A549 (cell line): ENCODE data around the gene TPI1. TPM values are rescaled to one million over a fixed set of nuclear protein-coding genes. Genes with fewer than 3 reads are reported as not detected.

Experiments used
- ATAC-seq, 2 experiments: fragments of 200-7000 bp in 1 of 2; fragments of >200 bp in 1 of 2; cut with Nextera tagmentation in 1 of 2; cut with Tn5 transposase in 1 of 2; 3 replicates each; pipeline versions ENCODE4 v1.8.0 to v1.9.1; 2018 to 2020; ENCODE audit warnings: mild to moderate bottlenecking in 1 of 2, moderate library complexity in 1 of 2
- CTCF ChIA-PET: fragments of 300-600 bp; sonication (Branson Sonifier 250); formaldehyde crosslinking; extraction: SDS; loops from one replicate; lab custom pipeline; 2021; ENCODE audit warnings: antibody characterized with exemption, inconsistent platforms; lab: Yijun Ruan, JAX
- POLR2A ChIA-PET: fragments of 350-600 bp; formaldehyde crosslinking; extraction: SDS; loops from one replicate; lab custom pipeline; 2021; ENCODE audit warnings: antibody characterized with exemption, inconsistent platforms; lab: Yijun Ruan, JAX
- DNase-seq, 2 experiments: peaks; one replicate each; pipeline versions ENCODE4 v3.0.0 to v3.0.0-alpha.2; 2011 to 2016; ENCODE audit warnings: low read depth in 1 of 2, low spot score in 1 of 2
- FAIRE-seq: peaks from 2 replicates; lab custom pipeline; 2011; peaks lifted over from hg19 to GRCh38; lab: Jason Lieb, UNC
- H3K27ac ChIP-seq, 2 experiments: fragments of >200 bp; sonication (Bioruptor Twin); formaldehyde crosslinking; 3 replicates each; pipeline ENCODE4 v1.5.1; 2016 to 2017
- H3K4me1 ChIP-seq: fragments of >200 bp; sonication (Bioruptor Twin); formaldehyde crosslinking; 3 replicates; pipeline ENCODE4 v1.6.1; 2016
- H3K4me2 ChIP-seq: fragments of >200 bp; sonication (Bioruptor Twin); formaldehyde crosslinking; 3 replicates; pipeline ENCODE4 v1.6.1; 2016
- H3K4me3 ChIP-seq: fragments of >200 bp; sonication (Bioruptor Twin); formaldehyde crosslinking; 3 replicates; pipeline ENCODE4 v1.5.1; 2016
- H3K9me3 ChIP-seq: fragments of >200 bp; sonication (Bioruptor Twin); formaldehyde crosslinking; 3 replicates; pipeline ENCODE4 v1.6.1; 2016
- CEBPB ChIP-seq, 2 experiments: fragments of >200 bp in 1 of 2; sonication (Bioruptor Twin) in 1 of 2; formaldehyde crosslinking in 1 of 2; IDR thresholded peaks; 2 replicates each; pipeline ENCODE4 v1.6.1; 2012 to 2016
- CHD2 ChIP-seq: fragments of 150-350 bp; IDR thresholded peaks from 2 replicates; pipeline ENCODE4 v1.6.1; 2014; ENCODE audit warnings: low read length; ENCODE audit not compliant: partially characterized antibody
- E2F6 ChIP-seq: IDR thresholded peaks from 2 replicates; pipeline ENCODE4 v1.6.1; 2012; ENCODE audit warnings: low read depth, borderline replicate concordance
- EHF ChIP-seq: fragments of 250-450 bp; sonication (Bioruptor Pico); IDR thresholded peaks from 2 replicates; pipeline ENCODE4 v1.5.0; 2020; ENCODE audit warnings: mild to moderate bottlenecking
- FOXS1 ChIP-seq: fragments of 250-450 bp; sonication (Bioruptor Pico); IDR thresholded peaks from 2 replicates; pipeline ENCODE4 v1.5.0; 2020; ENCODE audit warnings: mild to moderate bottlenecking, moderate library complexity
- HES2 ChIP-seq: fragments of >200 bp; sonication (Bioruptor Twin); formaldehyde crosslinking; IDR thresholded peaks from 2 replicates; pipeline ENCODE4 v1.6.1; 2016
- HOXA7 ChIP-seq: fragments of 250-450 bp; sonication (Bioruptor Pico); IDR thresholded peaks from 2 replicates; pipeline ENCODE4 v1.5.0; 2020; ENCODE audit warnings: mild to moderate bottlenecking, moderate library complexity
- JUN ChIP-seq, 2 experiments: fragments of >200 bp; sonication (Bioruptor Twin); formaldehyde crosslinking; IDR thresholded peaks; 2 replicates in 1 of 2; 3 replicates in 1 of 2; pipeline ENCODE4 v1.6.1; 2016 to 2017
- KDM1A ChIP-seq: fragments of 200-600 bp; sonication (generic); IDR thresholded peaks from 2 replicates; pipeline ENCODE4 v1.6.1; 2016; ENCODE audit warnings: low read depth, mild to moderate bottlenecking
- KDM5A ChIP-seq: fragments of 200-600 bp; sonication (generic); IDR thresholded peaks from 2 replicates; pipeline ENCODE4 v1.6.1; 2016; ENCODE audit warnings: antibody characterized with exemption, mild to moderate bottlenecking
- MAX ChIP-seq: IDR thresholded peaks from 2 replicates; pipeline ENCODE4 v1.6.1; 2012
- MAZ ChIP-seq: fragments of 150-350 bp; IDR thresholded peaks from 2 replicates; pipeline ENCODE4 v1.6.1; 2014; ENCODE audit warnings: antibody characterized with exemption, low read depth, low read length, borderline replicate concordance
- PHF8 ChIP-seq: fragments of 200-600 bp; sonication (generic); IDR thresholded peaks from 2 replicates; pipeline ENCODE4 v1.6.1; 2016; ENCODE audit warnings: low read depth, mild to moderate bottlenecking, antibody characterized with exemption, moderate library complexity, borderline replicate concordance
- POLR2A ChIP-seq: IDR thresholded peaks from 2 replicates; pipeline ENCODE4 v1.6.1; 2012; ENCODE audit warnings: mild to moderate bottlenecking, low read length
- RAD21 ChIP-seq, 2 experiments: fragments of >200 bp in 1 of 2; sonication (Bioruptor Twin) in 1 of 2; formaldehyde crosslinking in 1 of 2; IDR thresholded peaks in 1 of 2; conservative IDR thresholded peaks in 1 of 2; 2 replicates in 1 of 2; 3 replicates in 1 of 2; pipeline ENCODE4 v1.6.1; 2012 to 2018; ENCODE audit warnings: inconsistent platforms in 1 of 2
- RARB ChIP-seq: fragments of 250-450 bp; sonication (Bioruptor Pico); IDR thresholded peaks from 2 replicates; pipeline ENCODE4 v1.8.0; 2021; ENCODE audit warnings: mild to moderate bottlenecking, moderate library complexity
- RCOR1 ChIP-seq: fragments of 150-350 bp; IDR thresholded peaks from 2 replicates; pipeline ENCODE4 v1.6.1; 2014; ENCODE audit warnings: antibody characterized with exemption, low read length, low read depth
- RNF2 ChIP-seq: fragments of 200-600 bp; sonication (generic); IDR thresholded peaks from 2 replicates; pipeline ENCODE4 v1.6.1; 2016; ENCODE audit warnings: low read depth, mild to moderate bottlenecking, antibody characterized with exemption, moderate library complexity, borderline replicate concordance
- SMC3 ChIP-seq: fragments of >200 bp; sonication (Bioruptor Twin); formaldehyde crosslinking; IDR thresholded peaks from 3 replicates; pipeline ENCODE4 v1.6.1; 2018; ENCODE audit warnings: inconsistent platforms
- USF2 ChIP-seq: fragments of 450-650 bp; IDR thresholded peaks from 2 replicates; pipeline ENCODE4 v1.6.1; 2014; ENCODE audit warnings: antibody characterized with exemption
- ZNF302 ChIP-seq: fragments of 250-450 bp; sonication (Bioruptor Pico); IDR thresholded peaks from 2 replicates; pipeline ENCODE4 v1.9.0; 2021; ENCODE audit warnings: inconsistent platforms, mild to moderate bottlenecking, moderate library complexity
- ZSCAN20 ChIP-seq: fragments of 250-450 bp; sonication (Bioruptor Pico); IDR thresholded peaks from 2 replicates; pipeline ENCODE4 v1.8.0; 2022; ENCODE audit warnings: mild to moderate bottlenecking, moderate library complexity
- WGBS: methylation state at CpG from one replicate; pipeline ENCODE4 v1.1.6; 2017; ENCODE audit errors: missing lambda C conversion rate; 5-methylcytosine and 5-hydroxymethylcytosine counted together
- polyA plus RNA-seq, 4 experiments: library from polyadenylated mRNA; depleted of rRNA in 3 of 4; stranded (reverse); fragments of >200 nt; fragmentation: RNase III in 1 of 4; extraction: RNeasy Plus Mini Kit Qiagen cat#74134 plus additional on column Dnase treatment in 1 of 4; gene quantifications; 2 replicates in 3 of 4; 3 replicates in 1 of 4; pipeline ENCODE4 v1.2.3, GENCODE V29; 2011 to 2017

Gene TPI1
- polyA plus RNA-seq, 2 of the 4 experiments (the other 2 are of a cell fraction), result 1,293 to 1,913 TPM

- TF ChIP-seq KDM1A, result no peak
- peak in 1 of 2 experiments; percentile 4; a peak in 1 of 5 replicates for TF ChIP-seq JUN (IDR thresholded peaks at IDR 0.05)
- TF ChIP-seq E2F6, result peak; percentile 64; the same call in 1 of the 2 replicates
- no peak for TF ChIP-seq HES2
- TF ChIP-seq PHF8, result no peak; the same call in 1 of the 2 replicates
- TF ChIP-seq MAX, result peak; percentile 28; the same call in 1 of the 2 replicates
- peak; percentile 86; the same call in 1 of the 2 replicates for TF ChIP-seq RNF2
- TF ChIP-seq, all 56 proteins: peak for 4
- peak overlapping the region; percentile 87 for H3K4me3 ChIP-seq
- peak in 1 of 2 experiments; percentile 47 for DNase-seq
- 25% methylated on average over 31 of the region's 71 CpGs for WGBS
- ATAC-seq, result peak; percentile 46 to 52; a peak in 5 of 6 replicates
- peak overlapping the region; percentile 87 to 96 for H3K27ac ChIP-seq
- CTCF ChIA-PET, result interaction anchor here (0.6 to 29.8 kb wide), 19 partner anchors 11 to 165 kb away, joined by 3 to 306 read pairs (median 3); partner anchors contain the start of genes CD4, COPS7A, GNB3 and MLF2
- FAIRE-seq, result no peak
- POLR2A ChIA-PET, result interaction anchor here (0.7 to 2.6 kb wide), 5 partner anchors 23 to 139 kb away, joined by 3 to 20 read pairs (median 6); partner anchors contain the start of genes CDCA3, COPS7A, MLF2 and USP5
- no peaks in the 10 kb centered on the region for H3K9me3 ChIP-seq
- H3K4me1 ChIP-seq, result peaks cover 19% of the 10 kb centered on the region
- H3K4me2 ChIP-seq, result peak overlapping the region; percentile 72
These were observed 38.4 kb upstream of the TPI1 start for GRCh38 chr12:6828781-6829535.

- ATAC-seq (peak; percentile 16 to 63; a peak in 3 of 6 replicates), DNase-seq (peak; percentile 52 to 64), FAIRE-seq (no peak)
- no peaks in the 10 kb centered on the region for H3K9me3 ChIP-seq
- H3K4me3 ChIP-seq, result peak overlapping the region; percentile 87
- peak overlapping the region; percentile 72 for H3K4me2 ChIP-seq
- ChIA-PET POLR2A (interaction anchor here (0.9 to 2.6 kb wide), 4 partner anchors 22 to 140 kb away, joined by 3 to 20 read pairs (median 6); partner anchors contain the start of genes CDCA3, MLF2, USP5 and ZNF384), CTCF (interaction anchor here (0.7 to 29.8 kb wide), 18 partner anchors 12 to 131 kb away, joined by 3 to 306 read pairs (median 4); partner anchors contain the start of genes CD4, COPS7A, GNB3 and MLF2)
- peak overlapping the region; percentile 87 to 96 for H3K27ac ChIP-seq
- TF ChIP-seq RCOR1 (no peak), POLR2A (0 out of 2 replicates have a peak, but pooled peaks have one; percentile 24)
- 65% methylated on average over 19 of the region's 19 CpGs for WGBS
- peaks cover 19% of the 10 kb centered on the region for H3K4me1 ChIP-seq
These were observed 37.7 kb upstream of the TPI1 start for GRCh38 chr12:6829536-6830220.

GRCh38 chr12:6830286-6830890 lies 36.9 kb upstream of the TPI1 start:
- Histone ChIP-seq H3K4me3 (no peak overlapping the region), H3K27ac (no peak overlapping the region), H3K4me1 (peaks cover 19% of the 10 kb centered on the region), H3K9me3 (no peaks in the 10 kb centered on the region), H3K4me2 (no peak overlapping the region)
- TF ChIP-seq FOXS1, result no peak
- ATAC-seq (no peak), FAIRE-seq (no peak), DNase-seq (no peak)
- POLR2A ChIA-PET, result interaction anchor here (1.5 kb wide), 1 partner anchor 21 kb away, joined by 7 read pairs; the partner anchor contains the start of genes CDCA3 and USP5
- WGBS, result 91% methylated on average over 9 of the region's 11 CpGs
- CTCF ChIA-PET, result interaction anchor here (0.9 to 29.8 kb wide), 9 partner anchors 12 to 95 kb away, joined by 3 to 306 read pairs (median 4); partner anchors contain the start of genes CD4, GNB3 and MLF2

- FAIRE-seq (no peak), DNase-seq (no peak), ATAC-seq (no peak)
- ChIA-PET CTCF (interaction anchor here (0.9 to 29.8 kb wide), 8 partner anchors 11 to 96 kb away, joined by 3 to 306 read pairs (median 4); partner anchors contain the start of genes CD4, GNB3 and MLF2), POLR2A (no interaction called here)
- H3K27ac ChIP-seq, result no peak overlapping the region
- WGBS, result 91% methylated on average over 6 of the region's 6 CpGs
- no peak overlapping the region for H3K4me3 ChIP-seq
- H3K4me1 ChIP-seq, result peaks cover 19% of the 10 kb centered on the region
- no peaks in the 10 kb centered on the region for H3K9me3 ChIP-seq
- no peak overlapping the region for H3K4me2 ChIP-seq
- TF ChIP-seq CEBPB (IDR thresholded peaks at IDR 0.05), result no peak
- no peak for TF ChIP-seq ZSCAN20 (CRISPR knock-in tag)
- TF ChIP-seq RAD21 (conservative IDR thresholded peaks at IDR 0.05 in 1 of 2, IDR thresholded peaks at IDR 0.05 in 1 of 2), result no peak
- no peak for TF ChIP-seq MAX
- TF ChIP-seq HOXA7 (CRISPR knock-in tag), result no peak
- TF ChIP-seq EHF (CRISPR knock-in tag), result no peak
- TF ChIP-seq USF2, result no peak
- TF ChIP-seq SMC3, result no peak
- no peak for TF ChIP-seq JUN (IDR thresholded peaks at IDR 0.05)
- no peak for TF ChIP-seq ZNF302 (CRISPR knock-in tag)
- no peak for TF ChIP-seq MAZ
- no peak for TF ChIP-seq KDM5A
- TF ChIP-seq RARB (CRISPR knock-in tag), result no peak
- TF ChIP-seq RNF2, result no peak
- no peak for TF ChIP-seq CHD2
- TF ChIP-seq E2F6, result no peak
These were observed 36.3 kb upstream of the TPI1 start for GRCh38 chr12:6830999-6831398.
